ENCODE results near the gene UTP25.

GRCh38 chr1:209890641-209891330, 63.0 kb downstream of the UTP25 start:
- TF ChIP-seq CTCF (IDR thresholded peaks at IDR 0.05), result no peak
- no peak for TF ChIP-seq POLR2A (IDR thresholded peaks at IDR 0.05)

All from adrenal gland (tissue), 5 donors.